ENCODE data around the gene LRRC8C.

Gene LRRC8C

DNA sequence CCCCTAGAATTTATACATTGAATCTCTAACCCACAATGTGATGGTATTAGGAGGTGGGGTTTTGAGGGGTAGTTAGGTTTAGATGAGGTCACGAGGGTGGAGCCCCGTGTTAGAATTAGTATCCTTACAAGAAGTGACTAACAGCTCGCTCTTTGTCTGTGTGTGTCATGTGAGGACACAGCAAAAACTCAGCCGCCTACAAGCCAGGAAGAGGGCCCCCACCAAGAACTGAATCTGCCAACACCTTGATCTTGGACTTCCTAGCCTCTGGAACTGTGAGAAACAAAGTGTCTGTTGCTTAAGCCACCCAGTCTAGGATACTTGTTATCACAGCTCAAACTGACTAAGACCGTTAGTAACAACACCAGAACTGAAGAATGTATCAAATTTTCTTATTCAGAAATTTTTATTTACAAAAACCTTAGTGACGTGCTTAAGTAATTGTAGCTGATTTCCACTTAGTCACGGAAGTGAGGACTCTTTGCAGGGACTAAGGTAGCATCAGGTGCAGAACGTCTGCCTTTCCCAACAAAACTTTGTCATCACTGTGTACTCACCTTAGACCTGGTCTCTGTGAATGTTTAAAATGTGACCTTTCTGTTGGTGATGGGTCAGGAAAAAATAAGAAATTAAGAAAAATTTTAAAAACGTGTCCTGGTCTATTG, 24.5 kb upstream of the LRRC8C start:
- no peak for TF ChIP-seq EZH2phosphoT487 (IDR thresholded peaks at IDR 0.05; ENCODE audit: borderline replicate concordance)
- TF ChIP-seq, protein P1, sequence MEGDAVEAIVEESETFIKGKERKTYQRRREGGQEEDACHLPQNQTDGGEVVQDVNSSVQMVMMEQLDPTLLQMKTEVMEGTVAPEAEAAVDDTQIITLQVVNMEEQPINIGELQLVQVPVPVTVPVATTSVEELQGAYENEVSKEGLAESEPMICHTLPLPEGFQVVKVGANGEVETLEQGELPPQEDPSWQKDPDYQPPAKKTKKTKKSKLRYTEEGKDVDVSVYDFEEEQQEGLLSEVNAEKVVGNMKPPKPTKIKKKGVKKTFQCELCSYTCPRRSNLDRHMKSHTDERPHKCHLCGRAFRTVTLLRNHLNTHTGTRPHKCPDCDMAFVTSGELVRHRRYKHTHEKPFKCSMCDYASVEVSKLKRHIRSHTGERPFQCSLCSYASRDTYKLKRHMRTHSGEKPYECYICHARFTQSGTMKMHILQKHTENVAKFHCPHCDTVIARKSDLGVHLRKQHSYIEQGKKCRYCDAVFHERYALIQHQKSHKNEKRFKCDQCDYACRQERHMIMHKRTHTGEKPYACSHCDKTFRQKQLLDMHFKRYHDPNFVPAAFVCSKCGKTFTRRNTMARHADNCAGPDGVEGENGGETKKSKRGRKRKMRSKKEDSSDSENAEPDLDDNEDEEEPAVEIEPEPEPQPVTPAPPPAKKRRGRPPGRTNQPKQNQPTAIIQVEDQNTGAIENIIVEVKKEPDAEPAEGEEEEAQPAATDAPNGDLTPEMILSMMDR (conservative IDR thresholded peaks at IDR 0.05; ENCODE audit: low read length) = no peak

DNA sequence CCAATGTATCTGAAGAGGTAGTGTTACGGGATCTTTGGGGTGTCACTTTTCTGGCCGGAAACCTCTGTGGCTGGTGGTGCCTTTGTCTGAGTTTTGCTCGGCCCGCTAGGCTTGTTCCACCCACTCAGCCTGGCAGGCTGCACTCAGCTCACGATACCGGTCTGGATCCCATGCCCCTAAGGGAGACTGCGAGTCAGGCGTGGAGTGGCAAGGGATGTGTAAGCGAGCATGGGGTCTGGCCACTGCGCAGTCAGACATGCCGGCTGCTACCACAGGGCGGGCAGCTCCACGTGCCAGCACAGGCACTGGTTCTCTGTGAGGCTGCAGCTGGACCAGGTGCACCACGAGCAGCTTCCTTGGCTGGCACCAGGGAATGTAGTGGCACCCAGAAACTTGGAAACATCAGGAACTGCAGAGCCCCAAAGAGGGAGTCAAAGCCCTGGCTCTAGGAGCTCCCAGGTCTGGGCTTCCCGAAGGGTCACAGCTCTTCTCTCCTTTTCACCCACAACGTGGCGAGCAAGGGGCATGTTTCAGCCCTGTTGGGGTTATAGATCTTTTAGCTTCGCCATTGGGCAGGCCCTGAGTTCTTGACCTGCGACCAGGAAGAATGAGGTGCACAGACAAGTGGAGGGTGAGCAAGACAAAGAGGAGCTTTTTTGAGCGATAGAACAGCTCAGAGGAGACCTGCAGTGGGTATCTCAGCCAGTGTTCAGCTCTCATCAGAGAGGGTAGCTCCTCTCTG, 23.8 kb upstream of the LRRC8C start:
- H3K36me3 ChIP-seq (ENCODE audit: insufficient read depth, low read length) = no peaks in the 10 kb centered on the region
- no peaks in the 10 kb centered on the region for H3F3A ChIP-seq (ENCODE audit: low read depth)
- no peak overlapping the region for H3K9ac ChIP-seq (ENCODE audit: low read depth, low read length, poor library complexity, severe bottlenecking)
- H3K4me1 ChIP-seq (ENCODE audit: insufficient read depth, low read length, poor library complexity, severe bottlenecking) = peaks cover 18% of the 10 kb centered on the region
- H2AFZ ChIP-seq (ENCODE audit: low read length) = no peak overlapping the region
- no peak overlapping the region for H3K4me2 ChIP-seq (ENCODE audit: low read depth, low read length, poor library complexity, severe bottlenecking)
- no peaks in the 10 kb centered on the region for H3K79me2 ChIP-seq (ENCODE audit: insufficient read depth, low read length)
- no peak for TF ChIP-seq EZH2phosphoT487 (IDR thresholded peaks at IDR 0.05; ENCODE audit: borderline replicate concordance)
- TF ChIP-seq, protein P1 (conservative IDR thresholded peaks at IDR 0.05; ENCODE audit: low read length) = no peak
- H3K9me2 ChIP-seq (replicated peaks; ENCODE audit: low read depth, low read length) = no peaks in the 10 kb centered on the region
- H3K27me3 ChIP-seq (ENCODE audit: insufficient read depth, low read length, poor library complexity, severe bottlenecking) = no peaks in the 10 kb centered on the region
- no peak overlapping the region for H3K4me3 ChIP-seq (ENCODE audit: low read length, poor library complexity, severe bottlenecking)
- no peaks in the 10 kb centered on the region for H4K20me1 ChIP-seq (ENCODE audit: insufficient read depth, low read length, poor library complexity, severe bottlenecking)
- no peaks in the 10 kb centered on the region for H3K9me3 ChIP-seq (ENCODE audit: insufficient read depth, low read depth, low read length)

More for the DNA sequence above, 24.5 kb upstream of the LRRC8C start:
- no peaks in the 10 kb centered on the region for H3K27me3 ChIP-seq (ENCODE audit: insufficient read depth, low read length, poor library complexity, severe bottlenecking)
- no peaks in the 10 kb centered on the region for H3F3A ChIP-seq (ENCODE audit: low read depth)
- H3K9ac ChIP-seq (ENCODE audit: low read depth, low read length, poor library complexity, severe bottlenecking) = no peak overlapping the region
- H2AFZ ChIP-seq (ENCODE audit: low read length) = no peak overlapping the region
- no peak overlapping the region for H3K4me3 ChIP-seq (ENCODE audit: low read length, poor library complexity, severe bottlenecking)
- H3K9me2 ChIP-seq (replicated peaks; ENCODE audit: low read depth, low read length) = no peaks in the 10 kb centered on the region
- no peak overlapping the region for H3K4me2 ChIP-seq (ENCODE audit: low read depth, low read length, poor library complexity, severe bottlenecking)
- H3K79me2 ChIP-seq (ENCODE audit: insufficient read depth, low read length) = no peaks in the 10 kb centered on the region
- H3K9me3 ChIP-seq (ENCODE audit: insufficient read depth, low read depth, low read length) = no peaks in the 10 kb centered on the region
- no peaks in the 10 kb centered on the region for H4K20me1 ChIP-seq (ENCODE audit: insufficient read depth, low read length, poor library complexity, severe bottlenecking)
- H3K36me3 ChIP-seq (ENCODE audit: insufficient read depth, low read length) = no peaks in the 10 kb centered on the region
- peaks cover 18% of the 10 kb centered on the region for H3K4me1 ChIP-seq (ENCODE audit: insufficient read depth, low read length, poor library complexity, severe bottlenecking)

DNA sequence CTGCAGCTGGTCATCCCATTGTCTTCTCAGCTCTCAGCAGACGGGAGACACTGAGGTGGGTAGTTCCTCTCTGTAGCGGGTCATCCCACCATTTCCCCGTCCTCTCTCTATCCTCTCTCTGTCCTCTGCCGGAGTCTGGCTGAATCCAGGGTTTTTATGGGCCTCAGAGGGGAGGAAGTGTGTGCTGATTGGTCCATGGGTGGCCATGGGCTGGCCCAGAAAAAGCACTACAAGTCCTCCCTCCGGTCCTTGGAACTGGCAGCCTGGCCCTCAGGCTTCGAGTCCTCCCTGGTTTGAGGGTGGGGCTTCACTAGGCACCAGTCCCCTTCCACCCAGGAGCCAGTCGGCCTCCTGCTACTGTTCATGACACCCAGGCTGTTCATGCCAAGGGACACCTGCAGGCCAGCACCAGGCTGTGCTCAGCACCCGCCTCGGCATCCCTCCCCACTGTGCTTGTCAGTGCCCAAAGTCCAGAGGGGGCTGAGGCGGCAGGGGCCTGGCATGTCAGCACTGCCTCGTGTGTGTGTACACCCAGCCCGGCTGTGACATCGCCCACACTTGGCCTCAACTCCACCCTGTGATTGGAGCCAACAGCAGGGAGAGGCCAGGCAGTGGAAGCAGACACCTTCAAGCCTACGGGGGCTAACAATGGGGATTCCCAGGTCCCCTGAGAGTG, 23.0 kb upstream of the LRRC8C start:
- H4K20me1 ChIP-seq (ENCODE audit: insufficient read depth, low read length, poor library complexity, severe bottlenecking) = no peaks in the 10 kb centered on the region
- no peak overlapping the region for H3K4me3 ChIP-seq (ENCODE audit: low read length, poor library complexity, severe bottlenecking)
- no peaks in the 10 kb centered on the region for H3K9me2 ChIP-seq (replicated peaks; ENCODE audit: low read depth, low read length)
- no peaks in the 10 kb centered on the region for H3K27me3 ChIP-seq (ENCODE audit: insufficient read depth, low read length, poor library complexity, severe bottlenecking)
- no peak overlapping the region for H3K9ac ChIP-seq (ENCODE audit: low read depth, low read length, poor library complexity, severe bottlenecking)
- TF ChIP-seq, protein P1 (conservative IDR thresholded peaks at IDR 0.05; ENCODE audit: low read length) = no peak
- no peak for TF ChIP-seq EZH2phosphoT487 (IDR thresholded peaks at IDR 0.05; ENCODE audit: borderline replicate concordance)
- no peaks in the 10 kb centered on the region for H3K79me2 ChIP-seq (ENCODE audit: insufficient read depth, low read length)
- no peaks in the 10 kb centered on the region for H3K9me3 ChIP-seq (ENCODE audit: insufficient read depth, low read depth, low read length)
- H3K4me1 ChIP-seq (ENCODE audit: insufficient read depth, low read length, poor library complexity, severe bottlenecking) = peaks cover 18% of the 10 kb centered on the region
- no peak overlapping the region for H3K4me2 ChIP-seq (ENCODE audit: low read depth, low read length, poor library complexity, severe bottlenecking)
- no peak overlapping the region for H2AFZ ChIP-seq (ENCODE audit: low read length)
- H3F3A ChIP-seq (ENCODE audit: low read depth) = no peaks in the 10 kb centered on the region
- no peaks in the 10 kb centered on the region for H3K36me3 ChIP-seq (ENCODE audit: insufficient read depth, low read length)
